H1 (cell line): ENCODE results near the gene GXYLT2. TPM values are rescaled to one million over a fixed set of nuclear protein-coding genes. Genes with fewer than 3 reads are reported as not detected.

Experiments
- CTCF ChIA-PET: fragments of 300-600 bp; sonication (Branson Sonifier 250); formaldehyde crosslinking; loops from one replicate; lab custom pipeline; 2021; ENCODE audit not compliant: partially characterized antibody; lab: Charles Lee
- POLR2A ChIA-PET: fragments of 300-600 bp; sonication (Branson Sonifier 250); formaldehyde crosslinking; loops from one replicate; lab custom pipeline; 2021; ENCODE audit warnings: inconsistent platforms; ENCODE audit not compliant: partially characterized antibody; lab: Charles Lee
- DNase-seq, 2 experiments: peaks; one replicate each; pipeline versions ENCODE4 v3.0.0 to v3.0.0-alpha.2; 2010 to 2022; ENCODE audit warnings: low spot score in 2 of 2, low read depth in 1 of 2, mixed read lengths in 1 of 2
- FAIRE-seq: peaks from 2 replicates; lab custom pipeline; 2011; peaks lifted over from hg19 to GRCh38; lab: Jason Lieb, UNC
- H2AFZ ChIP-seq: 2 replicates; pipeline ENCODE4 v1.8.1; 2012; ENCODE audit warnings: low read length, inconsistent platforms
- H2AK5ac ChIP-seq: 2 replicates; pipeline ENCODE4 v1.6.1; 2013; ENCODE audit warnings: low read depth, low read length
- H2BK120ac ChIP-seq: replicated peaks from 2 replicates; pipeline ENCODE3; 2013; ENCODE audit warnings: low read depth, low read length, inconsistent platforms
- H2BK12ac ChIP-seq: 2 replicates; pipeline ENCODE4 v1.6.1; 2013; ENCODE audit warnings: low read depth, low read length
- H2BK15ac ChIP-seq: 2 replicates; pipeline ENCODE4 v1.6.1; 2013; ENCODE audit warnings: low read length
- H2BK20ac ChIP-seq: 2 replicates; pipeline ENCODE4 v1.6.1; 2013; ENCODE audit warnings: low read length
- H2BK5ac ChIP-seq: 2 replicates; pipeline ENCODE4 v1.6.1; 2013; ENCODE audit warnings: low read depth, low read length
- H3K14ac ChIP-seq: 2 replicates; pipeline ENCODE4 v1.6.1; 2013; ENCODE audit warnings: inconsistent platforms; ENCODE audit not compliant: insufficient read length
- H3K18ac ChIP-seq: 2 replicates; pipeline ENCODE4 v1.6.1; 2013; ENCODE audit warnings: low read length; ENCODE audit errors: extremely low read depth
- H3K23ac ChIP-seq: 2 replicates; pipeline ENCODE4 v1.6.1; 2013; ENCODE audit warnings: inconsistent platforms; ENCODE audit not compliant: insufficient read length
- H3K23me2 ChIP-seq: 2 replicates; pipeline ENCODE4 v1.6.1; 2013; ENCODE audit warnings: low read depth, low read length
- H3K27ac ChIP-seq: 2 replicates; pipeline ENCODE4 v1.6.1; 2011; ENCODE audit warnings: low read depth, low read length, inconsistent platforms
- H3K27me3 ChIP-seq, 4 experiments: replicated peaks in 1 of 4; 1 replicate in 1 of 4; 2 replicates in 3 of 4; pipeline versions ENCODE4 v1.6.1 to v1.8.1; 2011 to 2013; ENCODE audit warnings: low read length in 3 of 4, mild to moderate bottlenecking in 3 of 4, inconsistent platforms in 2 of 4, mixed read lengths in 2 of 4, moderate library complexity in 1 of 4; ENCODE audit not compliant: control insufficient read depth in 3 of 4, insufficient read depth in 3 of 4; ENCODE audit errors: extremely low read depth in 1 of 4
- H3K36me3 ChIP-seq, 4 experiments: 2 replicates each; pipeline versions ENCODE4 v1.6.1 to v1.8.1; 2011 to 2013; ENCODE audit warnings: mild to moderate bottlenecking in 4 of 4, low read length in 3 of 4, moderate library complexity in 2 of 4, control low read depth in 1 of 4, inconsistent platforms in 1 of 4; ENCODE audit not compliant: insufficient read depth in 4 of 4, control insufficient read depth in 2 of 4
- H3K4ac ChIP-seq: replicated peaks from 2 replicates; pipeline ENCODE3; 2013; ENCODE audit warnings: low read length, low read depth, mixed read lengths, inconsistent platforms; ENCODE audit not compliant: insufficient read length
- H3K4me1 ChIP-seq, 4 experiments: replicated peaks in 1 of 4; 1 replicate in 1 of 4; 2 replicates in 3 of 4; pipeline versions ENCODE4 v1.6.1 to v1.8.1; 2011 to 2013; ENCODE audit warnings: low read length in 3 of 4, inconsistent platforms in 2 of 4, mixed read lengths in 1 of 4; ENCODE audit not compliant: insufficient read depth in 4 of 4, control insufficient read depth in 3 of 4
- H3K4me2 ChIP-seq, 2 experiments: 2 replicates each; pipeline versions ENCODE4 v1.6.1 to v1.8.1; 2011 to 2013; ENCODE audit warnings: low read depth in 2 of 2, low read length in 2 of 2, control low read depth in 1 of 2, inconsistent platforms in 1 of 2, mild to moderate bottlenecking in 1 of 2; ENCODE audit not compliant: insufficient read depth in 1 of 2
- H3K4me3 ChIP-seq, 4 experiments: fragments of 200-600, 300-600 bp in 1 of 4; sonication (generic), shearing (Covaris generic), sonication (Bioruptor Twin) in 1 of 4; 2 replicates each; pipeline versions ENCODE4 v1.5.1 to v1.8.1; 2011 to 2016; ENCODE audit warnings: low read length in 4 of 4, low read depth in 3 of 4, control low read depth in 2 of 4, inconsistent platforms in 2 of 4, mild to moderate bottlenecking in 2 of 4, mixed read lengths in 1 of 4, moderate library complexity in 1 of 4; ENCODE audit not compliant: insufficient read depth in 2 of 4; ENCODE audit errors: extremely low read depth in 1 of 4
- H3K56ac ChIP-seq: replicated peaks from 2 replicates; pipeline ENCODE3; 2013; ENCODE audit warnings: low read depth, mild to moderate bottlenecking, mixed read lengths, low read length, inconsistent platforms; ENCODE audit not compliant: insufficient read length
- H3K79me1 ChIP-seq: 2 replicates; pipeline ENCODE4 v1.6.1; 2013; ENCODE audit warnings: low read depth, low read length, control low read depth
- H3K79me2 ChIP-seq, 2 experiments: 2 replicates each; pipeline versions ENCODE4 v1.6.1 to v1.8.1; 2012 to 2013; ENCODE audit warnings: low read length in 2 of 2, mild to moderate bottlenecking in 2 of 2, inconsistent platforms in 1 of 2; ENCODE audit not compliant: insufficient read depth in 2 of 2, control insufficient read depth in 1 of 2
- H3K9ac ChIP-seq, 4 experiments: replicated peaks in 1 of 4; 1 replicate in 1 of 4; 2 replicates in 3 of 4; pipeline versions ENCODE4 v1.6.1 to v1.8.1; 2011 to 2013; ENCODE audit warnings: low read depth in 3 of 4, low read length in 3 of 4, control low read depth in 2 of 4, mild to moderate bottlenecking in 2 of 4, moderate library complexity in 2 of 4, inconsistent platforms in 1 of 4; ENCODE audit errors: extremely low read depth in 1 of 4
- H3K9me3 ChIP-seq, 2 experiments: 2 replicates each; pipeline versions ENCODE4 v1.6.1 to v1.8.1; 2012 to 2013; ENCODE audit warnings: mild to moderate bottlenecking in 2 of 2, moderate library complexity in 2 of 2, control low read depth in 1 of 2, inconsistent platforms in 1 of 2, low read depth in 1 of 2, low read length in 1 of 2, mixed read lengths in 1 of 2; ENCODE audit not compliant: insufficient read depth in 2 of 2
- H4K20me1 ChIP-seq, 2 experiments: replicated peaks in 1 of 2; 2 replicates each; pipeline versions ENCODE3 to v1.8.1; 2011 to 2013; ENCODE audit warnings: inconsistent platforms in 2 of 2, low read length in 2 of 2, mild to moderate bottlenecking in 1 of 2; ENCODE audit not compliant: insufficient read depth in 2 of 2, control insufficient read depth in 1 of 2
- H4K5ac ChIP-seq: 2 replicates; pipeline ENCODE4 v1.6.1; 2013; ENCODE audit warnings: low read length, low read depth, mixed read lengths, inconsistent platforms; ENCODE audit not compliant: insufficient read length
- H4K8ac ChIP-seq: 2 replicates; pipeline ENCODE4 v1.8.0; 2013; ENCODE audit warnings: mild to moderate bottlenecking, moderate library complexity, low read length, inconsistent platforms; ENCODE audit not compliant: insufficient read depth; ENCODE audit errors: extremely low read depth
- H4K91ac ChIP-seq: replicated peaks from 2 replicates; pipeline ENCODE3; 2013; ENCODE audit warnings: low read length, mixed read lengths, inconsistent platforms; ENCODE audit not compliant: insufficient read length
- ATF2 ChIP-seq: IDR thresholded peaks from 2 replicates; pipeline ENCODE4 v1.6.1; 2012; ENCODE audit warnings: low read length, inconsistent platforms
- BRCA1 ChIP-seq: IDR thresholded peaks from 2 replicates; pipeline ENCODE4 v1.6.1; 2012; ENCODE audit warnings: low read depth, low read length, improper control_type of control experiment
- CREB1 ChIP-seq: IDR thresholded peaks from 2 replicates; pipeline ENCODE4 v1.6.1; 2012; ENCODE audit warnings: inconsistent platforms
- CTBP2 ChIP-seq: IDR thresholded peaks from 2 replicates; pipeline ENCODE4 v1.7.0; 2011; ENCODE audit warnings: borderline replicate concordance, mild to moderate bottlenecking, moderate library complexity, mixed read lengths, low read length; ENCODE audit not compliant: insufficient read depth, insufficient read length
- JUN ChIP-seq: IDR thresholded peaks from 2 replicates; pipeline ENCODE4 v1.6.1; 2011; ENCODE audit warnings: low read depth, mild to moderate bottlenecking, improper control_type of control experiment, low read length
- PHF8 ChIP-seq: fragments of 200-600 bp; sonication (generic); conservative IDR thresholded peaks from 2 replicates; pipeline ENCODE4 v1.7.1; 2012; ENCODE audit warnings: low read depth, mild to moderate bottlenecking, inconsistent platforms, low read length, moderate library complexity
- RAD21 ChIP-seq, 2 experiments: IDR thresholded peaks in 1 of 2; conservative IDR thresholded peaks in 1 of 2; 2 replicates each; pipeline ENCODE4 v1.6.1; 2011; ENCODE audit warnings: low read depth in 2 of 2, low read length in 2 of 2, improper control_type of control experiment in 1 of 2, inconsistent platforms in 1 of 2, mild to moderate bottlenecking in 1 of 2, moderate library complexity in 1 of 2
- RXRA ChIP-seq: IDR thresholded peaks from 2 replicates; pipeline ENCODE4 v1.6.1; 2011; ENCODE audit warnings: low read depth, mild to moderate bottlenecking, low read length, moderate library complexity; ENCODE audit not compliant: insufficient read depth
- TAF1 ChIP-seq: IDR thresholded peaks from 2 replicates; pipeline ENCODE4 v1.6.1; 2011; ENCODE audit warnings: mild to moderate bottlenecking, low read depth, low read length
- TAF7 ChIP-seq: optimal IDR thresholded peaks from 2 replicates; pipeline ENCODE3; 2011; ENCODE audit warnings: low read depth, mild to moderate bottlenecking, inconsistent platforms, low read length, moderate library complexity, borderline replicate concordance
- ZNF274 ChIP-seq: IDR thresholded peaks from 2 replicates; pipeline ENCODE4 v1.7.0; 2012; ENCODE audit warnings: low read length, borderline replicate concordance; ENCODE audit errors: extremely low read depth
- WGBS, 2 experiments: shearing (Covaris generic) in 1 of 2; methylation state at CpG; one replicate each; pipeline versions ENCODE4 v1.1.6 to v1.1.7; 2013 to 2015; ENCODE audit warnings: low lambda C conversion rate in 2 of 2, mixed read lengths in 2 of 2, inconsistent platforms in 1 of 2, low coverage in 1 of 2, missing lambda C conversion rate in 1 of 2; ENCODE audit not compliant: insufficient replicate concordance in 2 of 2, insufficient coverage in 1 of 2, insufficient read length in 1 of 2; ENCODE audit errors: extremely low coverage in 1 of 2, missing lambda C conversion rate in 1 of 2; 5-methylcytosine and 5-hydroxymethylcytosine counted together
- polyA plus RNA-seq, 7 experiments: library from polyadenylated mRNA; depleted of rRNA in 3 of 7; stranded (reverse) in 5 of 7; unstranded in 2 of 7; fragments of >200 nt in 5 of 7; fragments of 200-250 nt in 2 of 7; gene quantifications; 1 replicate in 5 of 7; 2 replicates in 1 of 7; 4 replicates in 1 of 7; pipeline versions ENCODE4 v1.2.1 to v1.2.3, GENCODE V29; 2011 to 2013; ENCODE audit warnings: missing spikeins in 2 of 7, mixed read lengths in 2 of 7
- total RNA-seq: library from RNA; stranded (reverse); fragmentation: NEBNext Ultra II Directional; extraction: Animal tissue kit (Norgen Biotek cat#: 25700); gene quantifications from 2 replicates; pipeline ENCODE4 v1.2.1, GENCODE V29; 2021

The GXYLT2 gene
- total and polyA plus RNA-seq, 2 of the 8 experiments (the other 6 are each of a cell fraction or from before 2014, with no cell fraction given): 1.8 to 5.6 TPM

GRCh38 chr3:72951259-72951722 is 63.4 kb downstream of the GXYLT2 start:
- H3K4me1 ChIP-seq: peaks cover 0 to 10% (median 5%) of the 10 kb centered on the region in 4 experiments; a peak in 3 of 7 replicates
- 87% methylated on average over 6 of the region's 6 CpGs; no CpG with 5 or more reads in 1 of the 2 experiments for WGBS, 2 experiments
- no peak overlapping the region for H3K27ac ChIP-seq
- H3K36me3 ChIP-seq: no peaks in the 10 kb centered on the region
- no peak overlapping the region for H3K4me3 ChIP-seq
- H3K23ac ChIP-seq: no peak overlapping the region
- no peak for FAIRE-seq
- H3K18ac ChIP-seq: no peak overlapping the region
- H2BK20ac ChIP-seq: no peak overlapping the region
- H3K27me3 ChIP-seq: no peaks in the 10 kb centered on the region
- POLR2A ChIA-PET: no interaction called here
- H3K23me2 ChIP-seq: no peaks in the 10 kb centered on the region
- no peak overlapping the region for H3K56ac ChIP-seq
- TF ChIP-seq RAD21 (IDR thresholded peaks at IDR 0.05 in 1 of 2, conservative IDR thresholded peaks at IDR 0.05 in 1 of 2; ENCODE audit: low read depth in 2 of 2, low read length in 2 of 2) (no peak), JUN (no peak), TAF1 (no peak), CREB1 (no peak), TAF7 (no peak), BRCA1 (no peak), ATF2 (no peak), ZNF274 (no peak), RXRA (no peak), PHF8 (no peak), CTBP2 (no peak)
- H3K79me2 ChIP-seq: no peaks in the 10 kb centered on the region
- no peak overlapping the region for H2AK5ac ChIP-seq
- no peak overlapping the region for H4K5ac ChIP-seq
- H2BK5ac ChIP-seq: no peak overlapping the region
- no peak overlapping the region for H3K9ac ChIP-seq
- no peak overlapping the region for H2BK12ac ChIP-seq
- no peak for DNase-seq
- H3K4ac ChIP-seq: no peak overlapping the region
- H2BK120ac ChIP-seq: no peak overlapping the region
- H3K14ac ChIP-seq: no peak overlapping the region
- H2BK15ac ChIP-seq: no peak overlapping the region
- H4K91ac ChIP-seq: no peak overlapping the region
- no peak overlapping the region for H3K4me2 ChIP-seq
- no peak overlapping the region for H2AFZ ChIP-seq
- CTCF ChIA-PET: no interaction called here
- H4K8ac ChIP-seq: no peak overlapping the region
- no peaks in the 10 kb centered on the region for H3K79me1 ChIP-seq
- H4K20me1 ChIP-seq: no peaks in the 10 kb centered on the region
- no peaks in the 10 kb centered on the region for H3K9me3 ChIP-seq
